Kidney epithelial cell (primary cell): Measurements from ENCODE around the gene ZNF267. TPM values are rescaled to one million over a fixed set of nuclear protein-coding genes. Genes with fewer than 3 reads are reported as not detected.
"Not testable (repeated sequence)": the region's sequence is repeated elsewhere in the genome, so short reads cannot be mapped to it uniquely, and the experiment has no call there.

Source experiments
- DNase-seq: peaks from one replicate; pipeline ENCODE4 v3.0.0-alpha.2; 2010; ENCODE audit warnings: low read depth
- H3K27me3 ChIP-seq: 2 replicates; pipeline ENCODE4 v1.6.0; 2011; ENCODE audit warnings: low read length; ENCODE audit not compliant: control insufficient read depth, insufficient read depth
- H3K36me3 ChIP-seq: 2 replicates; pipeline ENCODE4 v1.5.1; 2011; ENCODE audit warnings: low read length; ENCODE audit not compliant: control insufficient read depth, insufficient read depth
- H3K4me3 ChIP-seq: 2 replicates; pipeline ENCODE4 v1.5.1; 2011; ENCODE audit warnings: low read depth, mild to moderate bottlenecking, control low read depth, low read length
- total RNA-seq: library from RNA; depleted of rRNA; stranded (reverse); fragments of >200 nt; gene quantifications from 2 replicates; pipeline ENCODE4 v1.2.3, GENCODE V29; 2015
- TF ChIP-seq, protein P1 (sequence below): IDR thresholded peaks from 2 replicates; pipeline ENCODE4 v1.5.1; 2011; ENCODE audit warnings: mild to moderate bottlenecking, moderate library complexity, low read length, control low read depth, inconsistent platforms; ENCODE audit not compliant: insufficient read depth, poor library complexity, severe bottlenecking

Gene ZNF267
- total RNA-seq, 1 donor from 2014 or later = 32.3 TPM

DNA sequence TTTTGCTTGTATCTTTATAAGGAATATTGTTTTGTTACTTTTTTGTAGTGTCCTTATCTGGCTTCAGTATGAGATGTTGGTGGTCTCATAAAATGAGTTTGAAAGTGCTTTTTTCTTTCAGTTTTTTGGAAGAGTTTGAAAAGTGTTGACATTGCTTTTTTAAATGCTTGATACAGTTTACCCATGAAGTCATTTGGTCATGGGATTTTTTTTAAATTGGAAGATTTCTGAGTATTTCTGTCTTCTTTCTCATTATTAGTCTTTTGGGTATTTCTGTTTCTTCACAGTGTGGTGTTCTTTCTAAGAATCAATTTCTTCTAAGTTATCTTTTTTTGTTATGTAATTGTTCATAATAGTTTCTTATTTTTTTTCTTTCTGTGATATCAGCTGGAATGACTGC, 15.1 kb downstream of the ZNF267 start:
- Histone ChIP-seq H3K4me3 (no peak overlapping the region), H3K36me3 (peaks cover 4% of the 10 kb centered on the region), H3K27me3 (no peaks in the 10 kb centered on the region)
- no peak for DNase-seq
- TF ChIP-seq, protein P1, sequence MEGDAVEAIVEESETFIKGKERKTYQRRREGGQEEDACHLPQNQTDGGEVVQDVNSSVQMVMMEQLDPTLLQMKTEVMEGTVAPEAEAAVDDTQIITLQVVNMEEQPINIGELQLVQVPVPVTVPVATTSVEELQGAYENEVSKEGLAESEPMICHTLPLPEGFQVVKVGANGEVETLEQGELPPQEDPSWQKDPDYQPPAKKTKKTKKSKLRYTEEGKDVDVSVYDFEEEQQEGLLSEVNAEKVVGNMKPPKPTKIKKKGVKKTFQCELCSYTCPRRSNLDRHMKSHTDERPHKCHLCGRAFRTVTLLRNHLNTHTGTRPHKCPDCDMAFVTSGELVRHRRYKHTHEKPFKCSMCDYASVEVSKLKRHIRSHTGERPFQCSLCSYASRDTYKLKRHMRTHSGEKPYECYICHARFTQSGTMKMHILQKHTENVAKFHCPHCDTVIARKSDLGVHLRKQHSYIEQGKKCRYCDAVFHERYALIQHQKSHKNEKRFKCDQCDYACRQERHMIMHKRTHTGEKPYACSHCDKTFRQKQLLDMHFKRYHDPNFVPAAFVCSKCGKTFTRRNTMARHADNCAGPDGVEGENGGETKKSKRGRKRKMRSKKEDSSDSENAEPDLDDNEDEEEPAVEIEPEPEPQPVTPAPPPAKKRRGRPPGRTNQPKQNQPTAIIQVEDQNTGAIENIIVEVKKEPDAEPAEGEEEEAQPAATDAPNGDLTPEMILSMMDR = no peak

DNA sequence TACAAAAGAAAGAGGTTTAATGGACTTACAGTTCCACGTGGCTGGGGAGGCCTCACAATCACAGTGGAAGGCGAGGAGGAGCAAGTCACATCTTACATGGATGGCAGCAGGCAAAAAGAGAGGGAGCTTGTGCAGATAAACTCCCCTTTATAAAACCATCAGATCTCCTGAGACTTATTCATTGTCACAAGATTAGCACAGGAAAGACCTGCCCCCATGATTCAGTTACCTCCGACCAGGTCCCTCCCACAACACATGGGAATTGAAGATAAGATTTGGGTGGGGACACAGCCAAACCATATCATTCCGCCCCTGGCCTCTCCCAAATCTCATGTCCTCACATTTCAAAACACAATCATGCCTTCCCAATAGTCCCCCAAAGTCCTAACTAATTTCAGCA, 18.5 kb downstream of the ZNF267 start:
- H3K4me3 ChIP-seq, H3K36me3 ChIP-seq, DNase-seq, H3K27me3 ChIP-seq: not testable (repeated sequence)

DNA sequence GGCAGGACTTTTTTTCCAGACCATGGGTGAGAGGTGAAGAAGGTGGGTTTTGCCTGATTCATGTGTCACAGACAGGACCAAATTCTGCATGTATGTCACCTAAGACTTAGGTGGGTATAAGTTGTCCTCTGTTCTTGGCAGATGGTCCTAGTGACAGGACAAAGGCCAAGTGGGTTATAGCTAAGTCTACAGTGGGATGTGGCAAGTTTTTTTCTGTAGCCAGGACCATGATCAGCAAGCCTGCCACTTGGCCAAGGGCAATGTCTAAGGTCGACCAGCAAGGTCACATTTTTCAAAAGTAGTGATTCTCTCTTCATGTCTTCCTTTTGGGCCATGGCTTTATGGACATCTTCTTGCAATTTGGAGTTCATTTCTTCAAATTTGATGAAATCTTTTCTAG, 20.2 kb downstream of the ZNF267 start:
- H3K36me3 ChIP-seq = no peaks in the 10 kb centered on the region

DNA sequence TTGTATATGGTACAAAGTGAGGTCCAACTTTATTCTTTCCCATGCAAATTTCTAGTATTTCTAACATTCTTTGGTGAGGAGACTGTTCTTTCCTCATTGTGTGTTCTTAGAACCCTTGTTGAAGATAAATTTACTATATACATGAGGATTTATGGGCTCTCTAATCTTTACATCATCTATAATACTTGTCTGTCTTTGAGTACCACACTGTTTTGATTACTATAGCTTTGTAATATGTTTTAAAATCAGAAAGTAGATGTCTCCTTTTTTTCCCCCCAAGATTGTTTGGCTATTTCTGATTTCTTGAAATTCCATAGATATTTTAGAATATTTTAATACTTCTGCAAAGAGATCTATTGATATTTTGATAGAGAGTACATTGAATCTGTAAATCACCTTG, 23.7 kb downstream of the ZNF267 start:
- Histone ChIP-seq H3K4me3 (no peak overlapping the region), H3K36me3 (no peaks in the 10 kb centered on the region), H3K27me3 (no peaks in the 10 kb centered on the region)
- TF ChIP-seq, protein P1 = no peak
- DNase-seq = no peak

More for the DNA sequence above, 20.2 kb downstream of the ZNF267 start:
- no peak for DNase-seq
- Histone ChIP-seq H3K27me3 (no peaks in the 10 kb centered on the region), H3K4me3 (no peak overlapping the region)
- TF ChIP-seq, protein P1 = no peak

DNA sequence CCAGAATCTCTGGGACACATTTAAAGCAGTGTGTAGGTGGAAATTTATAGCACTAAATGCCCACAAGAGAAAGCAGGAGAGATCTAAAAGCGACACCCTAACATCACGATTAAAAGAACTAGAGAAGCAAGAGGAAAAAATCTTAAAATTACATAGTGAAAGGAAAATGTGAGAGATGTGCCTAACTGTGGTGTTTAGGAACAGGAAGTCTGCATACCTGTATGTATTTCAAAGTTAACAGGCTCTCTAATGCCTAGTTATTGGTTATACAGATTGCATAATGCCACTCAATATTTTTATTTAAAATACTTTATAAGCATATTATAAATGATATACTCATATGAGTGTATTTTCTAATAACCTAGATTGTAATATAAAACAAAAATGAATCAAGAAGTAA, 25.9 kb downstream of the ZNF267 start:
- Histone ChIP-seq H3K27me3 (no peaks in the 10 kb centered on the region), H3K4me3 (no peak overlapping the region), H3K36me3 (no peaks in the 10 kb centered on the region)
- TF ChIP-seq, protein P1 = no peak
- DNase-seq = no peak

DNA sequence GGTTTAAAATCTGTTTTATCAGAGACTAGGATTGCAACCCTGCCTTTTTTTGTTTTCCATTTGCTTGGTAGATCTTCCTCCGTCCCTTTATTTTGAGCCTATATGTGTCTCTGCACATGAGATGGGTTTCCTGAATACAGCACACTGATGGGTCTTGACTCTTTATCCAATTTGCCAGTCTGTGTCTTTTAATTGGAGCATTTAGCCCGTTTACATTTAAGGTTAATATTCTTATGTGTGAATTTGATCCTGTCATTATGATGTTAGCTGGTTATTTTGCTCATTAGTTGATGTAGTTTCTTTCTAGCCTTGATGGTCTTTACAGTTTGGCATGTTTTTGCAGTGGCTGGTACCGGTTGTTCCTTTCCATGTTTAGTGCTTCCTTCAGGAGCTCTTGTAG, 31.0 kb downstream of the ZNF267 start:
- H3K27me3 ChIP-seq, DNase-seq, H3K4me3 ChIP-seq, H3K36me3 ChIP-seq: not testable (repeated sequence)

DNA sequence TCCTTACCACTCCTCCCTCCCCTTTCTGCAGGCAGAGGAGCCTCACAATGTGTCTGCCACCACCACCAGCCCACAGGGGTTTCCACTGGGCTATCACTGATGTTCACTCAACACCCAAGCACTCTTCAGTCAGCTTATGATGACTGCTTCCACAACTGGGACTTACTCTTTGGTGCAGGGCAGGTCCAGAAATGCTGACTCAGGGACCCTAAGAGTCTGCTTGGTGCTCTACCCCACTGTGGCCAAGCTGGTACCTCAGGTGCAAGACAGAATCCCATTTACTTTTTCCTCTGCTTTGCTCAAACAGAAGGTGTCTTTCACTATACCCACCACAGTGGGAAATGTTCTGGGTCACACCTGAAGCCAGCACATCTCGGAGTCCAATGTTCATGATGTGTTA, 40.1 kb downstream of the ZNF267 start:
- Histone ChIP-seq H3K27me3 (no peaks in the 10 kb centered on the region), H3K4me3 (no peak overlapping the region), H3K36me3 (no peaks in the 10 kb centered on the region)
- DNase-seq = no peak
- TF ChIP-seq, protein P1 = no peak
